Measurements from ENCODE around the gene SCG2. TPM values are rescaled to one million over a fixed set of nuclear protein-coding genes. Genes with fewer than 3 reads are reported as not detected.
"Not testable (repeated sequence)": the region's sequence is repeated elsewhere in the genome, so short reads cannot be mapped to it uniquely, and the experiment has no call there.

The SCG2 gene
- total RNA-seq, 1 donor from 2014 or later: 134 TPM

DNA sequence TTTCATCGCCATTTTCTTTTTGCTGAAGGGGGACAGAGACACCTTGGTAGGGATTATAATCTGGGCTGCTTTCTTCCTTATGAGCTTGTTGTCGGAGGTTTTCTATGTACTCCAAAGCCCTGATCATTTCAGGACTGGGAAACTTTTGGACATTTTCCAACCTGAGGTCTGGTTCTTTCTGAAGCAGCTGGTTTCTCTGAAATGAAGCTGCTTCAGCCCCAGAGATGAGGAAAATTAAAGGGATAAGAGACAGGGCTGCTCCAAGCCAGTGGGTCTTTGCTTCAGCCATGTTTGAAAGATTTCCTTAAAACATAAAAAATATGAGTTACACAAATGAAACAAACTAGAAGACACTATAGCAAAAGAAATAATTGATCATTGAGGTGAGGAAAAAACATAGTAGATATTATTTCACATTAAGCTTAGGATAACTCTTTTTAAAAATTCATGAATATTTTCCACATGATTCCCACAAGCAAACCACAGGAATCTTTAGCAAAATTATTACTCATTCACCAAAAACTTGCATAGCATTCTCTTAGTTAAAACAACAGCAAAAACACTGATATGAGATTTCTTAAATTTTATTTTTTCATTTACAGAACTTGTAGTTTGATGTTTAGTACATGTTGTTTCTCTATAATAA, 3.0 kb downstream of the SCG2 start:
- Mint-ChIP-seq H3K4me1 (ENCODE audit: unreplicated experiment) (peaks cover 55% of the 10 kb centered on the region), H3K27me3 (ENCODE audit: unreplicated experiment) (no peaks in the 10 kb centered on the region), H3K36me3 (ENCODE audit: unreplicated experiment) (peaks cover 14% of the 10 kb centered on the region), H3K27ac (ENCODE audit: unreplicated experiment) (peak overlapping the region; percentile 96), H3K4me3 (ENCODE audit: unreplicated experiment) (peak overlapping the region; percentile 68), H3K9me3 (ENCODE audit: unreplicated experiment) (peaks cover 4% of the 10 kb centered on the region)
- DNase-seq (ENCODE audit: extremely low spot score, unreplicated experiment): no peak
- no peak for TF ChIP-seq CTCF (IDR thresholded peaks at IDR 0.05)

DNA sequence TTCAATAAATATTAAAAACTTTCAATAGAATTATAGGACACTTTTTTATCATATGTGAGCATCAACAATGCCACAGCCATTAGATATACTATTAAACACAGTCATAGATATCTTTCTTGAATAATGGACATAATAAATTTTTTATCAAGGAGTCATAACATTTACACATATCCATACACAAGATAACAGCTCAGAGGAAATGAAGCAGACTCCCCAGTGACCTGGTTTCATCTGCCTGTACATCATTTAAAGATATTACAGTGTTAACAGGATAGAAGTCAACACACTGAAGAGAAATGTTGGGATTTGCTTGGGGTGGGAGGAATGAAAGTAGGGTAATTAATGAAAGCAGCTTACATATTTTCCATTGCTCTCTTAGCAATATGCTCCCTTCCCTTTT, 5.1 kb downstream of the SCG2 start:
- H3K9me3 Mint-ChIP-seq (ENCODE audit: unreplicated experiment): peaks cover 4% of the 10 kb centered on the region
- no peak for TF ChIP-seq CTCF (IDR thresholded peaks at IDR 0.05)

DNA sequence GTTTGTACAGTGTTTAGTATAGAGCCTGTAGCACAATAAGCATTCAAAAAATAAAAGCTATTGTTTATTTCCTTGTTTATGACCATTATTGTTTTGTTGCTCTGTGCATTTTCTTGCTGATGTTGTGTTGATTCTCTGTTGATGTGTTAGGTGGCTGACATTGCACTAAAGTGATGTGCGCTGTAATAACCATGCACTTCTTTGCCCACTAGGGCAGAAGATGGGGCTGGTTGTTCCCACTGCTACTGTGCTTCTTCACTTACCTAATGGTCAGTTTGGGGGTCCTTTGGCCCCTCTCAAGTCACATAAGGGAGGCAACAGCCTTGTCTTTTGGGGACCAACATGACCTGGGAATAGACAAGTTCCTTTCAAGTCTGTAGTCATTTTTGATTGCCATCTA, 6.0 kb downstream of the SCG2 start:
- H3K27me3 Mint-ChIP-seq (ENCODE audit: unreplicated experiment): no peaks in the 10 kb centered on the region
- H3K4me1 Mint-ChIP-seq (ENCODE audit: unreplicated experiment): peaks cover 37% of the 10 kb centered on the region
- DNase-seq (ENCODE audit: extremely low spot score, unreplicated experiment): no peak
- peaks cover 4% of the 10 kb centered on the region for H3K9me3 Mint-ChIP-seq (ENCODE audit: unreplicated experiment)
- TF ChIP-seq CTCF (IDR thresholded peaks at IDR 0.05): no peak
- no peak overlapping the region for H3K27ac Mint-ChIP-seq (ENCODE audit: unreplicated experiment)
- no peak overlapping the region for H3K4me3 Mint-ChIP-seq (ENCODE audit: unreplicated experiment)
- peaks cover 14% of the 10 kb centered on the region for H3K36me3 Mint-ChIP-seq (ENCODE audit: unreplicated experiment)

More for the DNA sequence above, 5.1 kb downstream of the SCG2 start:
- peak overlapping the region; percentile 96 for H3K27ac Mint-ChIP-seq (ENCODE audit: unreplicated experiment)
- H3K36me3 Mint-ChIP-seq (ENCODE audit: unreplicated experiment): peaks cover 14% of the 10 kb centered on the region
- peaks cover 46% of the 10 kb centered on the region for H3K4me1 Mint-ChIP-seq (ENCODE audit: unreplicated experiment)
- DNase-seq (ENCODE audit: extremely low spot score, unreplicated experiment): no peak
- no peaks in the 10 kb centered on the region for H3K27me3 Mint-ChIP-seq (ENCODE audit: unreplicated experiment)
- H3K4me3 Mint-ChIP-seq (ENCODE audit: unreplicated experiment): no peak overlapping the region

- no peaks in the 10 kb centered on the region for H3K27me3 Mint-ChIP-seq (ENCODE audit: unreplicated experiment)
- peaks cover 26% of the 10 kb centered on the region for H3K4me1 Mint-ChIP-seq (ENCODE audit: unreplicated experiment)
- no peak overlapping the region for H3K27ac Mint-ChIP-seq (ENCODE audit: unreplicated experiment)
- DNase-seq (ENCODE audit: extremely low spot score, unreplicated experiment): no peak
- no peak for TF ChIP-seq CTCF (IDR thresholded peaks at IDR 0.05)
- H3K36me3 Mint-ChIP-seq (ENCODE audit: unreplicated experiment): peaks cover 14% of the 10 kb centered on the region
- peaks cover 4% of the 10 kb centered on the region for H3K9me3 Mint-ChIP-seq (ENCODE audit: unreplicated experiment)
- no peak overlapping the region for H3K4me3 Mint-ChIP-seq (ENCODE audit: unreplicated experiment)
Measured at GRCh38 chr2:223594831-223595230, 7.3 kb downstream of the SCG2 start.

DNA sequence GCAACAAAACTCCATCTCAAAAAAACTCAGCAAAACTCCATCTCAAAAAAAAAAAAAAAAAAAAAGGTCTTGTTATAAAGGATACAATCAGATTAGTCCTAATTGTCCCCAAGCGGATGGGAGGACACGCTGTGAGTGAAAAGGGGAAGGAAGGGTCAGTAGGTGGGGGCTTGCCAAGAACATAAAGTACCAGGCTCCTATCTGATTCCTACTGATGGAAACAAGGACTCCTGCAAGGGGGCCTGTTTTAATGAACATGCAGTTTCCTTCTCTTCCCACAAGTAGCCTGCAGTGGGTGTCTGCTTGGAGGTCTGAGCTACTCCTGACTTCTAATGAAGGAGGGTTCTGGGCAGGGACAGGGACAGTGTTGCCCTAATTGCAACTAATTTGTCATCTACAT, 7.9 kb downstream of the SCG2 start:
- peaks cover 21% of the 10 kb centered on the region for H3K4me1 Mint-ChIP-seq (ENCODE audit: unreplicated experiment)
- H3K9me3 Mint-ChIP-seq (ENCODE audit: unreplicated experiment): peaks cover 4% of the 10 kb centered on the region
- peaks cover 14% of the 10 kb centered on the region for H3K36me3 Mint-ChIP-seq (ENCODE audit: unreplicated experiment)
- TF ChIP-seq CTCF (IDR thresholded peaks at IDR 0.05): no peak
- no peak for DNase-seq (ENCODE audit: extremely low spot score, unreplicated experiment)
- H3K27ac Mint-ChIP-seq (ENCODE audit: unreplicated experiment): no peak overlapping the region
- H3K4me3 Mint-ChIP-seq (ENCODE audit: unreplicated experiment): no peak overlapping the region
- H3K27me3 Mint-ChIP-seq (ENCODE audit: unreplicated experiment): no peaks in the 10 kb centered on the region

GRCh38 chr2:223592689-223593088, 9.5 kb downstream of the SCG2 start:
- H3K36me3 Mint-ChIP-seq (ENCODE audit: unreplicated experiment); H3K4me3 Mint-ChIP-seq (ENCODE audit: unreplicated experiment); H3K9me3 Mint-ChIP-seq (ENCODE audit: unreplicated experiment); H3K27ac Mint-ChIP-seq (ENCODE audit: unreplicated experiment); DNase-seq (ENCODE audit: extremely low spot score, unreplicated experiment); H3K27me3 Mint-ChIP-seq (ENCODE audit: unreplicated experiment): not testable (repeated sequence)
- peaks cover 11% of the 10 kb centered on the region for H3K4me1 Mint-ChIP-seq (ENCODE audit: unreplicated experiment)

Measured in osteocyte (in vitro differentiated cells).